Testis (tissue), 3 donors: ENCODE results near the gene VOPP1. TPM values are rescaled to one million over a fixed set of nuclear protein-coding genes. Genes with fewer than 3 reads are reported as not detected.

Experiments used
- DNase-seq: peaks from one replicate; pipeline ENCODE4 v3.0.0-alpha.2; 2019
- H3K27ac ChIP-seq, 2 donors: fragments of 200-600 bp; sonication (generic); one replicate each; pipeline ENCODE4 v1.5.1; 2019
- H3K27me3 ChIP-seq: fragments of 200-600 bp; sonication (generic); one replicate; pipeline ENCODE4 v1.5.1; 2019
- H3K36me3 ChIP-seq: fragments of 200-600 bp; sonication (generic); one replicate; pipeline ENCODE4 v1.5.1; 2017; ENCODE audit warnings: low read depth; ENCODE audit errors: missing control alignments
- H3K4me1 ChIP-seq: fragments of 200-600 bp; sonication (generic); one replicate; pipeline ENCODE4 v1.5.1; 2019
- H3K4me3 ChIP-seq, 2 donors: fragments of 200-600 bp; sonication (generic); one replicate each; pipeline ENCODE4 v1.5.1; 2017 to 2019
- H3K9me3 ChIP-seq: fragments of 200-600 bp; sonication (generic); one replicate; pipeline ENCODE4 v1.5.1; 2017
- CTCF ChIP-seq, 3 experiments: fragments of 450-650 bp in 2 of 3; fragments of 200-600 bp in 1 of 3; sonication (generic) in 1 of 3; IDR thresholded peaks; one replicate each; pipeline ENCODE4 v1.5.1; 2016 to 2019; ENCODE audit warnings: antibody characterized with exemption in 3 of 3, mild to moderate bottlenecking in 2 of 3, moderate library complexity in 1 of 3
- POLR2A ChIP-seq: fragments of 450-650 bp; IDR thresholded peaks from one replicate; pipeline ENCODE4 v1.6.1; 2017; ENCODE audit warnings: antibody characterized with exemption, mild to moderate bottlenecking, moderate library complexity
- WGBS, 2 donors: methylation state at CpG; one replicate each; pipeline ENCODE4 v1.1.5; 2018; 5-methylcytosine and 5-hydroxymethylcytosine counted together
- intact Hi-C: fragments of 100-400 bp; cut with DNase I; formaldehyde crosslinking; loops from one replicate; pipeline ENCODE4 v1.15.1; 2023; ENCODE audit warnings: low total_unique reads
- polyA plus RNA-seq: library from polyadenylated mRNA; stranded (reverse); fragments of 350-450 nt; fragmentation: Illumina TruSeq; extraction: RNeasy Lipid Tissue Mini Kit (QIAGEN cat#74804); gene quantifications from one replicate; pipeline ENCODE4 v1.2.3, GENCODE V29; 2014; ENCODE audit warnings: low read depth, low replicate concordance; ENCODE audit not compliant: insufficient read depth
- total RNA-seq, 2 donors: library from RNA; depleted of rRNA; stranded (reverse); fragments of >200 nt; gene quantifications; one replicate each; pipeline ENCODE4 v1.2.3, GENCODE V29; 2016

VOPP1 gene
- total and polyA plus RNA-seq, 3 donors from 2014 or later: 25.0 to 29.3 (median 26.6) TPM

- intact Hi-C loops: no loop called here
- Histone ChIP-seq H3K27me3 (no peaks in the 10 kb centered on the region), H3K4me1 (no peaks in the 10 kb centered on the region), H3K9me3 (no peaks in the 10 kb centered on the region), H3K4me3 (no peak overlapping the region), H3K27ac (no peak overlapping the region), H3K36me3 (no peaks in the 10 kb centered on the region)
- no peak for DNase-seq
- TF ChIP-seq POLR2A: no peak
- no peak for TF ChIP-seq CTCF (IDR thresholded peaks at IDR 0.05)
- 97% methylated on average over 6 to 8 of the region's 8 CpGs for WGBS, 2 donors
These were observed 103.8 kb downstream of the VOPP1 start for GRCh38 chr7:55468495-55468894.

GRCh38 chr7:55467047-55467593 is 105.2 kb downstream of the VOPP1 start:
- H3K27me3 ChIP-seq: no peaks in the 10 kb centered on the region
- intact Hi-C loops: no loop called here
- 96% methylated on average over 7 of the region's 7 CpGs for WGBS, 2 donors
- no peak overlapping the region for H3K27ac ChIP-seq
- no peaks in the 10 kb centered on the region for H3K9me3 ChIP-seq
- H3K4me3 ChIP-seq: no peak overlapping the region
- H3K36me3 ChIP-seq: no peaks in the 10 kb centered on the region
- DNase-seq: no peak
- TF ChIP-seq POLR2A (no peak), CTCF (IDR thresholded peaks at IDR 0.05) (no peak)
- H3K4me1 ChIP-seq: no peaks in the 10 kb centered on the region

GRCh38 chr7:55465691-55466090 is 106.6 kb downstream of the VOPP1 start:
- WGBS, 2 donors: 77 to 78% methylated on average over 2 of the region's 2 CpGs
- TF ChIP-seq CTCF (IDR thresholded peaks at IDR 0.05) (no peak), POLR2A (no peak)
- intact Hi-C loops: no loop called here
- H3K36me3 ChIP-seq: no peaks in the 10 kb centered on the region
- no peak overlapping the region for H3K27ac ChIP-seq
- no peaks in the 10 kb centered on the region for H3K27me3 ChIP-seq
- no peaks in the 10 kb centered on the region for H3K4me1 ChIP-seq
- H3K4me3 ChIP-seq: no peak overlapping the region
- no peak for DNase-seq
- no peaks in the 10 kb centered on the region for H3K9me3 ChIP-seq

GRCh38 chr7:55464422-55464821 is 107.9 kb downstream of the VOPP1 start:
- Histone ChIP-seq H3K27ac (no peak overlapping the region), H3K27me3 (no peaks in the 10 kb centered on the region), H3K4me3 (no peak overlapping the region), H3K4me1 (no peaks in the 10 kb centered on the region), H3K36me3 (no peaks in the 10 kb centered on the region), H3K9me3 (no peaks in the 10 kb centered on the region)
- no peak for TF ChIP-seq POLR2A
- WGBS, 2 donors: 86 to 92% methylated on average over 1 to 2 of the region's 2 CpGs
- intact Hi-C loops: no loop called here
- no peak for DNase-seq

GRCh38 chr7:55463686-55464262 is 108.5 kb downstream of the VOPP1 start:
- Histone ChIP-seq H3K27me3 (no peaks in the 10 kb centered on the region), H3K9me3 (no peaks in the 10 kb centered on the region), H3K4me3 (no peak overlapping the region), H3K4me1 (no peaks in the 10 kb centered on the region), H3K27ac (no peak overlapping the region), H3K36me3 (no peaks in the 10 kb centered on the region)
- TF ChIP-seq CTCF (IDR thresholded peaks at IDR 0.05) (no peak), POLR2A (no peak)
- no peak for DNase-seq
- intact Hi-C loops: no loop called here
- WGBS, 2 donors: 93 to 98% methylated on average over 2 to 4 of the region's 4 CpGs
